PC-9 (cell line): ENCODE results near the gene FAM174C.

Source experiments
- EZH2 ChIP-seq: fragments of 200-600 bp; sonication (generic); IDR thresholded peaks from 2 replicates; pipeline ENCODE4 v1.8.0; 2017; ENCODE audit warnings: antibody characterized with exemption, low read depth
- TF ChIP-seq, protein P1 (sequence below): fragments of 200-600 bp; sonication (generic); conservative IDR thresholded peaks from 2 replicates; pipeline ENCODE4 v1.6.1; 2017; ENCODE audit warnings: mixed run types, antibody characterized with exemption, mild to moderate bottlenecking, moderate library complexity

DNA sequence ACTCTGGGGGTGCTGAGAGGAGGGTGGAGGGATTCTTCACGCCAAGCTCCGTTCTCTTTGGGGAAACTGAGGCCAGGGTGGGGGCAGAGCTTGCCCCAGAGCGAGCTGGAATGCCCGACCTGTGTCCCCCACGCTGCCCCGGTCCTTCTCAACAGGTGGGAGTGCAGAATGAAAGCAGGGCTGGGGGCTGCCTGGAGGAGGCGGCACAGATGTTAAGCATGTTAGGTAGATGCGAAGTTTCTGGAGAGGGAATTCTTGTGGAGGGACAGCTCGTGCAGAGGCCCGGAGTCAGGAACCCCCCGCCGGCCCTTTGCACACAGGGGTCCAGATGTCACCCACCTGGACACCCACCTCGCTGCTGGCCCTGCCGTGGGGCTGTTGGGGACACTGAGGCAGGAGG, 19.4 kb downstream of the FAM174C start:
- TF ChIP-seq, protein P1, sequence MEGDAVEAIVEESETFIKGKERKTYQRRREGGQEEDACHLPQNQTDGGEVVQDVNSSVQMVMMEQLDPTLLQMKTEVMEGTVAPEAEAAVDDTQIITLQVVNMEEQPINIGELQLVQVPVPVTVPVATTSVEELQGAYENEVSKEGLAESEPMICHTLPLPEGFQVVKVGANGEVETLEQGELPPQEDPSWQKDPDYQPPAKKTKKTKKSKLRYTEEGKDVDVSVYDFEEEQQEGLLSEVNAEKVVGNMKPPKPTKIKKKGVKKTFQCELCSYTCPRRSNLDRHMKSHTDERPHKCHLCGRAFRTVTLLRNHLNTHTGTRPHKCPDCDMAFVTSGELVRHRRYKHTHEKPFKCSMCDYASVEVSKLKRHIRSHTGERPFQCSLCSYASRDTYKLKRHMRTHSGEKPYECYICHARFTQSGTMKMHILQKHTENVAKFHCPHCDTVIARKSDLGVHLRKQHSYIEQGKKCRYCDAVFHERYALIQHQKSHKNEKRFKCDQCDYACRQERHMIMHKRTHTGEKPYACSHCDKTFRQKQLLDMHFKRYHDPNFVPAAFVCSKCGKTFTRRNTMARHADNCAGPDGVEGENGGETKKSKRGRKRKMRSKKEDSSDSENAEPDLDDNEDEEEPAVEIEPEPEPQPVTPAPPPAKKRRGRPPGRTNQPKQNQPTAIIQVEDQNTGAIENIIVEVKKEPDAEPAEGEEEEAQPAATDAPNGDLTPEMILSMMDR, result no peak
- TF ChIP-seq EZH2, result no peak
